Measurements from ENCODE around the gene STK38L. TPM values are rescaled to one million over a fixed set of nuclear protein-coding genes. Genes with fewer than 3 reads are reported as not detected.
A peak's percentile ranks its signal among the peaks of the same experiment; 100 is the strongest.
"Not testable (repeated sequence)": the region's sequence is repeated elsewhere in the genome, so short reads cannot be mapped to it uniquely, and the experiment has no call there.

Gene STK38L
- polyA plus RNA-seq, 3 donors, result 4.5 to 20.4 (median 19.3) TPM

GRCh38 chr12:27220988-27221345, 23.1 kb upstream of the STK38L start:
- 76 to 87% (median 80%) methylated on average over 4 of the region's 4 CpGs for WGBS, 3 donors
- no peak overlapping the region for H3K27ac ChIP-seq (ENCODE audit: low read depth, low read length)

DNA sequence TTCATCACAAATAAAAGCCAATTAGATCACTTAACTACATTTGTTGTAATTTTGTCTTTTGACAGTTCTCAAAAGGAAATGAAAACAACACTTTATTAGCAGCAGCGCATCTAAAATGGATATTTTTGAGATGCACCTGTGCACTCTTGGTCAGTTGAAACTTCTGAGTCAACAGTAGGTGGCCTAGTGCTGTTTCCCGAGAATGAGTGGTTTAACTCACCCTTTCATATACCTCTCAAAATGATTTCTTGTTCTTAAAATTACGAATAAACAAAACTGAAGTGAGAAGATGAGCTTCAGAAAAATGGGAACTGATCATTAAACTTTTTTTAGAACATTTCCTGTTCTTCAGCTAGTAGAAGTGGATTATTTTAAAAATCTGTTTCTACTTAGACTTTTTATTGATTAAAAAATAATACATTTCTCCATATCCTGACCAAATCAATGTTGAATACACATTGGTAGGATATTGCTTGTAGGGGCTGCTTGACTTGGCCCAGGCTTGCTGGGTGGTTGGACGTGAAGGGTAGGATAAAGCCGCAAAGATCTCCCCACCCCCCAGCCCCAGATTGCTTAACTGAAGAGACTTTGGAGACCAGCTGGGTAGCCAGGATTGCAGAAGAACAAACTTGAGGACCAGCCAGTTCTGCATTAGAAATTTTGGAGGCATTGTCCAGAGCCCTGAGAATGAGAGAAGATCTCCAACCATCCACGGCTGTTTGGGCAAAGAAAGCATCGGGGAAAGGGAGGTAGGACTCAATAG, 22.3 kb upstream of the STK38L start:
- 69 to 89% (median 75%) methylated on average over 7 of the region's 7 CpGs for WGBS, 3 donors
- no peak overlapping the region for H3K27ac ChIP-seq (ENCODE audit: low read depth, low read length)

DNA sequence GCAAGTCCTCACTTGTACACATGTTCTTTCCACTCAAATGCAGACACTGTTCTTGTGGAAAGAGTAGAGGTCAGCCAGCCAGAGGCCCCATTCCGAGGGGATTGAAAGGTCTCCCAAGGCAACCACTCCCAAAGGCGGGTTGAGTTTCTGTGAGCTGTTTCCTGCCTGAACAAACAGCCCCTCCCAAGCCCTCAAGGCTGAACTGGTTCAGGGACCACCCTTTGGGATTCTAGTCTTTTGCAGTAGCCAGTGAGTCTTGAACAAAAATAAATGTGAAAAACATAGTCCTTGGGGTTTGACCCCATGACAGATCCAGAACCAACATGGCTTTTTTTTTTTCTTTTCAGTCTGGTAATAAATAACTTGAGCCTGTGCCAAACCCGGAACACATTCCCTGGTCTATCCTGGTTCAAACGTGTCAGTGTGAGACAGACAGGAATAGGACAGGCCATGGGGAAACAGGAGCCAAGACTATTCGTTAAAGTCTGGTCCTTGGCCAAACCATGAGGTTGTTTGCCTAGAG, 17.6 kb upstream of the STK38L start:
- WGBS, 3 donors, result 36 to 58% (median 49%) methylated on average over 5 of the region's 5 CpGs
- no peak overlapping the region for H3K27ac ChIP-seq (ENCODE audit: low read depth, low read length)

GRCh38 chr12:27229367-27229766, 14.7 kb upstream of the STK38L start:
- WGBS, 3 donors, result 38 to 58% (median 41%) methylated on average over 1 of the region's 1 CpG
- no peak overlapping the region for H3K27ac ChIP-seq (ENCODE audit: low read depth, low read length)

DNA sequence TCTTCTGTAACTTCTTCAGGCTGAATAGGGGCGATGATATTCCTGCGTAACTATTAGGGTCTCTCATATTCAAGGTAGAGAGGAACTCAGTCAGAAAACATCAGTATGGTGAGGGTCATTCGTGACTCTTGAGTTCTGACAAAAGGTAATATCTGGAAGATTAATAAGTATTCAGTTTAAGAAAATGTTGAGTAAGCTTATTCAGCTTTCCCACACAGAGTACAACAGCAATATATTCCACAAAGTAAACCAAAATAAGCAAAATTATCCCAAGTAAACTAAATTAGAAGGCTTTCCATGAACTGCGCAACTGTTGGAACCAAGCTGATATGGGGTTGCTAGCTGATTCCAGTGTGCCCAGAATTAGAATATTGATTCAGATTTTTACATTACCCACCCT, 12.7 kb upstream of the STK38L start:
- 70 to 88% (median 72%) methylated on average over 4 of the region's 4 CpGs for WGBS, 3 donors
- H3K27ac ChIP-seq (ENCODE audit: low read depth, low read length), result not testable (repeated sequence)

GRCh38 chr12:27233814-27234213, 10.3 kb upstream of the STK38L start:
- 93 to 97% (median 94%) methylated on average over 4 of the region's 4 CpGs for WGBS, 3 donors
- H3K27ac ChIP-seq (ENCODE audit: low read depth, low read length), result no peak overlapping the region

GRCh38 chr12:27236498-27236897, 7.6 kb upstream of the STK38L start:
- H3K27ac ChIP-seq (ENCODE audit: low read depth, low read length), result no peak overlapping the region
- WGBS, 3 donors, result 80 to 92% (median 80%) methylated on average over 3 of the region's 3 CpGs

DNA sequence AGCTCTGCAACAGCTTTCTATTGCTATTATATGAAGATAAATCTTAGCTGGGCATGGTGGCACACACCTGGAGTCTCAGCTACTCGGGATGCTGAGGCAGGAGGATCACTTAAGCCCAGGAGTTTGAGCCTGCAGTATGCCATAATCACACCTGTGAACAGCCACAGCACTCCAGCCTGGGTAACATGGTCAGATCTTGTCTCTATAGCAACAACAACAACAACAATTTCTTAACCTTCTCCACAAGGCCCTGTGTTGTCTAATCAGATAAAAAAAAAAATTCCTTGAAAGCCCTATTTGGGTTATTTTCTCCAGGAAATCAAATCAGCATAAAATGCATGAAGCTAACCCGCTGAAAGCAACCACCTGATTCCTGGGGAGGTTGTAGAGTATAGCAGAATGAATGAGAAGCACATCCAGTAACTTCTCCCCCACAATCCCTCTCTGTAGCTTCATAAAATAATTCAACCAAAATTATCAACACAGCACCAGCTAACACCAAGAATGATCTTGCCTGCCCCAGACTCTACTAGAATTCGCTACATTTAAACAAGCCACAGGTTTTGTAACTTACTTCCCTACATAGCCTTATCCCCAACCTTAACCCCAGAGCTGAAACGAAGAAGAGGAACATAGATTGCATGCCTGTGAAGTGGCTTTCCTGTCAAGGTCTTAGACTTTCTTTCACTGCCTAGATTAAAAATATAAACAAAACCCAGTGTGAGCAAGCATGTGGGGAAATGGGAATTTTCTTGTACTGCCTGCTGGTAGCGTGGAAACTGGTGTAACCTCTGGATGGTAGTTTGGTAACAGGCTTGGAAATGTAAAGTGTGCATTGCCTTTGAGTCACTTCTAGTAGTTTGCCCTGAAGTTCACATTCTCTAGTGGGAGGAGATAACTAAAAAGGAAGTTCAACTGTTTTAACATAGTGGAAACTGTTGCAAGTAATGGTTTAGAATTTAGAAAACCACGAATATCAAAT, 6.0 kb upstream of the STK38L start:
- 57 to 70% (median 59%) methylated on average over 6 of the region's 6 CpGs for WGBS, 3 donors
- H3K27ac ChIP-seq (ENCODE audit: low read depth, low read length), result no peak overlapping the region

DNA sequence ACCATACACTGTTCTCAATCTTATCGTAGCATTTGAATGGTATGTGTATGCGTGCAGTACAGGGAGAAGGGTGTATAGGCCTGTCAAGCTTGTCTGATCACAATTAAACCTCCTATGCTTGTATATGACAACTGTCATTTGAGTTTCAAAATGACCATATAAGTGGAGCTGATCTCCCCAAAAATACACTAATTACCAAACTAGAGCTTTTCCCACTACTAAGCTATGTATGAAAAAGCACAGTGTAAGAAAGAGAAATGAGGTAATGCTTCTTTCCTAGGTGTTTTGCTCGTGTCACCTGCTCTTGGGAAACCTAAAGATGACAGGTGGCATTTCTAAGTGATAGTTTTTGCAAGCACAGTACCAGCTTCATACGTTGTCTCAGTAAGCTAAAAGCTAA, 1.1 kb upstream of the STK38L start:
- 87 to 94% (median 88%) methylated on average over 4 of the region's 4 CpGs for WGBS, 3 donors
- H3K27ac ChIP-seq (ENCODE audit: low read depth, low read length), result no peak overlapping the region

GRCh38 chr12:27244689-27245488, 803 bp downstream of the STK38L start:
- peak overlapping the region; percentile 68 for H3K27ac ChIP-seq (ENCODE audit: low read depth, low read length)
- WGBS, 3 donors, result 4 to 13% (median 12%) methylated on average over 18 of the region's 18 CpGs

- H3K27ac ChIP-seq (ENCODE audit: low read depth, low read length), result no peak overlapping the region
- WGBS, 3 donors, result 73 to 89% (median 88%) methylated on average over 2 of the region's 2 CpGs
These were observed 2.1 kb downstream of the STK38L start for GRCh38 chr12:27246141-27246540.

DNA sequence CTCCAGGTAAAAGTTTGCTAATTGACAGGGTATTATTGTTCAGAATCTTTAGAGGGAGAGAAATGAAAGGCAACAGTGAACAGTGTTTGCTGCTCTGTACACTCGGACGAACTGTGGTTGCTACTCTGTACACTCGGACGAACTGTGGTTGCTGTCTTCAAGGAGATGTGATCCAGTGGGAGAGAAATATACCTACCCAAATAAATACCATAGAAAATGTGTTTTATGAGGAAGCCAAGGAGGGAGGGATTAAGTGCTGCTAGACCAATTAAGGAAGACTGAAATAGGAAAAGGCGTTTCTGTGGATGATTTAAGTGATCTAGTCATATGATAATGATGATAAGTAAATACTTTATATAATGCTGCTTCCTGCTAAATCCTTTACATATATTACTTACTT, 2.7 kb downstream of the STK38L start:
- H3K27ac ChIP-seq (ENCODE audit: low read depth, low read length), result no peak overlapping the region
- WGBS, 3 donors, result 58 to 85% (median 78%) methylated on average over 5 of the region's 5 CpGs

GRCh38 chr12:27252934-27253333, 8.8 kb downstream of the STK38L start:
- 55 to 81% (median 72%) methylated on average over 2 of the region's 2 CpGs for WGBS, 3 donors
- no peak overlapping the region for H3K27ac ChIP-seq (ENCODE audit: low read depth, low read length)

DNA sequence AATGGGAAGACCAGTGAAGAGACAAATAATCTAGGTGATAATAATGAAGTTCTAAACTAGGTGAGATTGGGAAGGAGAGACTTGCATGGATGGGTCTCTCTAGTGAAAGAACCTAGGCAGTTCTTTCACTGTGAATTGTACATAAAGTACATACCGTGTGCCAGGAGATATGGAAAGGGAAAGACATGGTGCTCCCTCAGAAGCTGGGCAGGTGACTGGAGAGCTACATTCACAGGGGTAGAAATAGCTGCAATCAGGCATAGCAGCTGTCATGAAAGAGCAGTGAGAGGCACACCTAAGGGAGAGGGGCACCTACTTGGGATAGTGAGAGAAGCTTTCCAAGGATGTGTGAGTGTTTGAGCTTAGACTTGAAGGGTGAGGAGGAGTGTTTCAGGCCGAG, 9.3 kb downstream of the STK38L start:
- no peak overlapping the region for H3K27ac ChIP-seq (ENCODE audit: low read depth, low read length)
- WGBS, 3 donors, result 77 to 96% (median 95%) methylated on average over 2 of the region's 2 CpGs

- WGBS, 3 donors, result 92 to 96% (median 96%) methylated on average over 3 of the region's 3 CpGs
These were observed 11.7 kb downstream of the STK38L start for GRCh38 chr12:27255806-27256205.

DNA sequence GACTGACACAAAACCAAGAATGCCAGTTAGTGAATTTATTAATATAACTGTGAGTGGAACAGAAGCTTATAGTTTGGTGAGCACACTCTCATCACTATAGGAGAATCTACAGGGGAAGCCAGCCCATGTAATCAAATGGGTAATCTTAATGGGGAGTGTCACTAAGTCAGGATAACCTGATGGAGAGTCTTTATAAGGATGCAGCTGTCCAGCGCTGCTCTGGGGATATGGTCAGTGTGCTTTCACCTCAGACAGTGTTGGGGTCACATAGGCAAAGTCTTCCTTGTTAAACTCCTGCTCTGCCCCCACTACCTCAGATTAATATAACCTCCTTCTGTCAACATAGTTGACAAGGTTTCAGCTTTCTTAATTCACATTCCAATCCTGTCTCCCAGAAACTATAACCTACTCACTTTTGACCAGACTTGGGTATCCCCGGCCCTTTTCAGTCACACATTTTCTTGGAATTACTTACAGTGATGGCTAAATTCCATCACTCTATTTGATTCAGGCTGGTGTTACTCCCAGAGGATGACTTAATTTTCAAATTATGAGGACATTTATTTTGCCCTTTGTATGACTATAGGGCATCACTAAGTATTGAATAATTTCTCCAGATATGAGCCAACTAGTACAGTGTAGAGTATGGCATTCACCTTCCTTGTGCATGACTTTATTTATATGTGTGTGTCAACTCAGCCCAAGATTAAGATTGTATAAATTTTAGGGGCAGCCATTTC, 13.2 kb downstream of the STK38L start:
- WGBS, 3 donors, result 80 to 98% (median 88%) methylated on average over 2 of the region's 2 CpGs
- no peak overlapping the region for H3K27ac ChIP-seq (ENCODE audit: low read depth, low read length)

More at GRCh38 chr12:27255806-27256205, 11.7 kb downstream of the STK38L start:
- H3K27ac ChIP-seq (ENCODE audit: low read depth, low read length), result no peak overlapping the region

DNA sequence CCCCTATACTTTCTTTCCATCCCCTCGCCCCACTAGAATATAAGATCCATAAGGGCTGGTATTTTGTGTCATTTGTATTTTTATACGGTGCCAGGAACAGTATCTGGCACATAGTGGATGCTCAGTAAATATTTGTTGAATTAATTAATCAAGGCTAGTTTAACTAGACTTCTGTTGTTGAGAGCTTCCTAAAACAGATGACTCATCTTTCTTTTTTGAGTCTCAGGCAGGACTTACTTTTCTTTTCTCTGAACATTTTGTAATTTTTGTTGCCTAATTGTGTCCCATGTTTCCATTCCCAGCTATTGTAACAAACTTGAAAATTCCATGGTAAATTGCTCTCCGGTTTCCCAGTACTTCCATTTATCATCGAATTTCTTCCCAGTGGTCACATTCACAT, 16.7 kb downstream of the STK38L start:
- WGBS, 3 donors, result 58 to 70% (median 59%) methylated on average over 4 of the region's 4 CpGs
- no peak overlapping the region for H3K27ac ChIP-seq (ENCODE audit: low read depth, low read length)

DNA sequence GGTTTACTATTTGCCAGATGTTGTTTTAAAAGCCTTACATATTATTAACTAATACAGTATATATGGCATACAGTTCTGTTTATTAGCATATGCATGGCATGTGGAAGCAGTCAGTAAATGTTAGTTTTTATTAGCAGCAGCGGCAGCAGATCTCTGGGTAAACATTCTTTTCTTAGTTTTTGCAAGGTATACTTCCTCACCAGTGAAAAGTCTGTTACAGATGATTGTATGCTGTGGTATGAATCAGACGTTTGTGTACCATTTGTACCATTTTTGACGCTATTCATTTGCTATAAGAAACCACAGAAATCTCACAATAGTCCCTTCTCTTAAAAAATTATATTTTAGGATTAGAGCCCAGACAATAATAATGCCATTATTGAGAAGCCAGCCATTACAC, 17.8 kb downstream of the STK38L start:
- no peak overlapping the region for H3K27ac ChIP-seq (ENCODE audit: low read depth, low read length)
- WGBS, 3 donors, result 40 to 73% (median 73%) methylated on average over 3 of the region's 3 CpGs

Measured in adipose tissue (tissue), 3 donors.